CD4-positive, CD25-positive, alpha-beta regulatory T cell (primary cell): ENCODE data around the gene ADAMTS13. TPM values are rescaled to one million over a fixed set of nuclear protein-coding genes. Genes with fewer than 3 reads are reported as not detected.
A peak's percentile ranks its signal among the peaks of the same experiment; 100 is the strongest.

Source experiments
- ATAC-seq, 2 donors: fragments of 150-1000 bp; cut with Tn5 transposase; one replicate each; pipeline ENCODE4 v1.10.0; 2021; ENCODE audit warnings: low read depth in 2 of 2, moderate number of reproducible peaks in 2 of 2, moderate library complexity in 1 of 2
- DNase-seq, 3 donors: peaks; one replicate each; pipeline versions ENCODE4 v3.0.0 to v3.0.0-alpha.2; 2012 to 2022; ENCODE audit warnings: mixed read lengths in 1 of 3
- H3K27ac ChIP-seq: one replicate; pipeline ENCODE4 v1.7.0; 2013; ENCODE audit warnings: mild to moderate bottlenecking, low read length; ENCODE audit not compliant: insufficient read depth, poor library complexity, severe bottlenecking
- H3K27me3 ChIP-seq: one replicate; pipeline ENCODE4 v1.7.0; 2013; ENCODE audit warnings: low read length; ENCODE audit not compliant: control insufficient read depth, insufficient read depth
- H3K36me3 ChIP-seq: one replicate; pipeline ENCODE4 v1.7.0; 2013; ENCODE audit warnings: mild to moderate bottlenecking, low read length, moderate library complexity; ENCODE audit not compliant: control insufficient read depth, insufficient read depth
- H3K4me1 ChIP-seq: 2 replicates; pipeline ENCODE4 v1.7.0; 2013; ENCODE audit warnings: mild to moderate bottlenecking, low read length; ENCODE audit not compliant: insufficient read depth, control insufficient read depth, poor library complexity, severe bottlenecking
- H3K4me3 ChIP-seq: one replicate; pipeline ENCODE4 v1.7.0; 2013; ENCODE audit warnings: low read depth, mild to moderate bottlenecking, low read length, moderate library complexity
- H3K9me3 ChIP-seq, 2 experiments: 1 replicate in 1 of 2; 2 replicates in 1 of 2; pipeline ENCODE4 v1.7.0; 2013; ENCODE audit warnings: low read length in 2 of 2, mild to moderate bottlenecking in 1 of 2, moderate library complexity in 1 of 2; ENCODE audit not compliant: control insufficient read depth in 2 of 2
- H3K27ac Mint-ChIP-seq, 3 donors: one replicate each; pipeline ENCODE4 v1.8.0; 2020 to 2022; ENCODE audit warnings: mild to moderate bottlenecking in 3 of 3, mixed read lengths in 3 of 3, moderate library complexity in 2 of 3
- H3K27me3 Mint-ChIP-seq: one replicate; pipeline ENCODE4 v1.8.0; 2022; ENCODE audit warnings: mild to moderate bottlenecking, mixed read lengths
- H3K36me3 Mint-ChIP-seq: one replicate; pipeline ENCODE4 v1.8.0; 2020; ENCODE audit warnings: mixed read lengths
- H3K4me1 Mint-ChIP-seq, 4 donors: one replicate each; pipeline ENCODE4 v1.8.0; 2020 to 2022; ENCODE audit warnings: mixed read lengths in 4 of 4, mild to moderate bottlenecking in 1 of 4
- H3K4me3 Mint-ChIP-seq, 4 donors: one replicate each; pipeline ENCODE4 v1.8.0; 2020 to 2022; ENCODE audit warnings: mild to moderate bottlenecking in 4 of 4, mixed read lengths in 4 of 4, moderate library complexity in 3 of 4
- H3K9me3 Mint-ChIP-seq, 7 donors: one replicate each; pipeline ENCODE4 v1.8.0; 2020 to 2022; ENCODE audit warnings: mixed read lengths in 7 of 7, mild to moderate bottlenecking in 3 of 7, moderate library complexity in 2 of 7
- polyA plus RNA-seq, 4 donors: library from polyadenylated mRNA; unstranded; fragments of 300-500 nt; fragmentation: Illumina TruSeq; gene quantifications; one replicate each; pipeline ENCODE4 v1.2.3, GENCODE V29; 2021
- total RNA-seq: library from RNA; stranded (reverse); gene quantifications from one replicate; pipeline ENCODE4 v1.2.3, GENCODE V29; 2022

ADAMTS13 gene
- total and polyA plus RNA-seq, 5 donors from 2014 or later: 0.10 to 0.47 TPM; not detected in 3

DNA sequence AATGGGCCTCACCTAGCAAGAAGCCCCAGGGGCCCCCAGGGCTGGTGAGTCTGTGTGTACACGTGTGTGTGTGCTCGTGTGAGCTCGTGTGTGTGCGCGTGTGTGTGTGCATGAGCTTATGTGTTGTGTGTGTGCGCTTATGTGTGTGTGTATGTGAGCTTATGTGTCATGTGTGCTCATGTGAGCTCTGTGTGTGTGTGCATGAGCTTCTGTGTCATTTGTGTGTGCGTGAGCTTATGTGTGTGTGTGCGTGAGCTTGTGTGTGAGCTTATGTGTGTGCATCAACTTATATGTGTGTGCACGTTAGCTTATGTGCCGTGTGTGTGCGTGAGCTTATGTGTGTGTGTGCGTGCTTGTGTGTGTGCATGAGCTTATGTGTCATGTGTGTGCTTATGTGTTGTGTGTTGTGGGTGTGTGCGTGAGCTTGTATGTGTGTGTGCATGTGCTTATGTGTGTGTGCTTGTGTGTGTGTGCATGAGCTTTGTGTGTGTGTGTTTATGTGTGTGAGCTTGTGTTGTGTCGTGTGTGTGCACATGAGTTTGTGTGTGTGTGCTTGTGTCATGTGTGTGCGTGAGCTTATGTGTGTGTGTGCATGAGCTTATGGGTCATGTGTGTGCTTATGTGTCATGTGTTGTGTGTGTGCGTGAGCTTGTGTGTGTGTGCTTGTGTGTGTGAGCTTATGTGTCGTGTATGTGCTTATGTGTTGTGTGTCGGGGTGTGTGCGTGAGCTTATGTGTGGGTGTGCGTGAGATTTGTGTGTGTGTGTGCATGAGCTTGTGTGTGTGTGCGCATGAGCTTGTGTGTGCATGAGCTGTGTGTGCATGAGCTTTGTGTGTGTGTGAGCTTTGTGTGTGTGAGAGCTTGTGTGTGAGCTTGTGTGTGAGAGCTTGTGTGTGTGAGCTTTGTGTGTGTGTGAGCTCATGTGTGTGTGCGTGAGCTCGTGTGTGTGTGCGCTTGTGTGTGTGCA, 73.4 kb downstream of the ADAMTS13 start:
- H3K4me1 Mint-ChIP-seq: no peaks in the 10 kb centered on the region
- H3K4me1 ChIP-seq: no peaks in the 10 kb centered on the region
- H3K9me3 ChIP-seq: no peaks in the 10 kb centered on the region
- H3K27me3 Mint-ChIP-seq: no peaks in the 10 kb centered on the region
- DNase-seq (no peak), ATAC-seq (no peak)
- H3K27ac Mint-ChIP-seq: no peak overlapping the region
- peaks cover 0 to 1% (median 0%) of the 10 kb centered on the region in 7 donors for H3K9me3 Mint-ChIP-seq
- no peaks in the 10 kb centered on the region for H3K36me3 Mint-ChIP-seq
- H3K36me3 ChIP-seq: no peaks in the 10 kb centered on the region
- H3K4me3 ChIP-seq: no peak overlapping the region
- no peak overlapping the region for H3K4me3 Mint-ChIP-seq
- H3K27ac ChIP-seq: no peak overlapping the region
- H3K27me3 ChIP-seq: no peaks in the 10 kb centered on the region

DNA sequence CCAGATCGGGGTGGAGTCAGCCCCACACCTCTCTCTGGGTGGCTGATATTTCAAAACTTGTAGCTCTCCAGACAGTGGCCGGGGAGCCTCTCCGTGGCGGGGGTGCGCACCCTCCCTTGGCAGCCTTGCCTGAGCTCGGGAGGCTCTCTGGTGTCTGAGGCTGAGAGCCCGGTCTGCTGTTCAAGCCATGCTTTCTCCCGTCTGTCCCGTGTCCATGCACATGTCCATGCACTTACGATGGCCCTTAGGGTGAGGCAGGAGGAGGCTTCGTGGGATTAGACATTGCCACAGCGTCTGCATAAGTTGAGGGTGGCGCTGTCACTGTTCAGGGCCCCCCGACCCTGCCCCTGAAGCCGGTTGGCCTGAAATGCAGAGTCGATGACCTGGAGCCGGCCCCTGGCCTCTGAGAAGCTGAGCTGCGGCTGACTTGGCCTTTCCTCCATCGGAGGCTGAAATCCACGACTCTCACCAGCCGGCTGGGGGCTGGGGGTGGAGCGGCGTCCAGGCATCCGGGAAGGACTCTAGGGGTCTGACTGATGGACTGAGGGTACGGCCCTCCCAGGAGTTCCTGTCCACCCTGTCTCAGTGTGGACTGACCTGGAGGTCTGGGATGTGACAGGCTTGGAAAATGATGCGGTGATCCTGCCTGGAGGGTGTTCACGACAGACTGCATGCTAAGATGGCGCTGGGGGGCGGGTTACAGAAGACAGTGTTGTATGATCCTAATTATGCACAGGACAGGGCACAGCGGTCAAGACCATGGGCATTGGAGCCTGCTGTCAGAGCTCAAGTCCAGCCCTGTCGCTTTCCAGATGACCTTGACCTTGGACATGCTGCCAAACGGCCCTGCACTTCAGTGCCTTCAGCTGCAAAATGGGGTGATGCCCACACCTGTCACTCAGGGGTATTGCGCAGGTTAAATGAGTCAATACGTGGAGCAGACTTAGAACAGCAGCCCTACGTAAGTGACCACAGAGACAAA, 75.0 kb downstream of the ADAMTS13 start:
- peaks cover 0 to 11% (median 3%) of the 10 kb centered on the region in 7 donors for H3K9me3 Mint-ChIP-seq
- H3K4me3 ChIP-seq: no peak overlapping the region
- peaks cover 11 to 12% of the 10 kb centered on the region in 2 experiments for H3K9me3 ChIP-seq
- H3K36me3 ChIP-seq: no peaks in the 10 kb centered on the region
- no peak overlapping the region for H3K27ac Mint-ChIP-seq
- peaks cover 3% of the 10 kb centered on the region for H3K27me3 Mint-ChIP-seq
- DNase-seq (no peak), ATAC-seq (no peak)
- H3K27ac ChIP-seq: no peak overlapping the region
- H3K27me3 ChIP-seq: no peaks in the 10 kb centered on the region
- no peaks in the 10 kb centered on the region for H3K4me1 ChIP-seq
- H3K4me3 Mint-ChIP-seq: no peak overlapping the region
- H3K4me1 Mint-ChIP-seq: no peaks in the 10 kb centered on the region
- H3K36me3 Mint-ChIP-seq: peaks cover under 1% of the 10 kb centered on the region

- Mint-ChIP-seq H3K4me1 (no peaks in the 10 kb centered on the region), H3K9me3 (peaks cover 0 to 21% (median 4%) of the 10 kb centered on the region in 7 donors), H3K27me3 (peaks cover 7% of the 10 kb centered on the region), H3K27ac (no peak overlapping the region), H3K4me3 (no peak overlapping the region), H3K36me3 (peaks cover 5% of the 10 kb centered on the region)
- no peak overlapping the region for H3K4me3 ChIP-seq
- ATAC-seq (no peak), DNase-seq (no peak)
- no peaks in the 10 kb centered on the region for H3K36me3 ChIP-seq
- no peak overlapping the region for H3K27ac ChIP-seq
- peaks cover 16 to 17% of the 10 kb centered on the region in 2 experiments for H3K9me3 ChIP-seq
- H3K4me1 ChIP-seq: no peaks in the 10 kb centered on the region
- no peaks in the 10 kb centered on the region for H3K27me3 ChIP-seq
Observed at GRCh38 chr9:133499132-133499891, 77.1 kb downstream of the ADAMTS13 start.

DNA sequence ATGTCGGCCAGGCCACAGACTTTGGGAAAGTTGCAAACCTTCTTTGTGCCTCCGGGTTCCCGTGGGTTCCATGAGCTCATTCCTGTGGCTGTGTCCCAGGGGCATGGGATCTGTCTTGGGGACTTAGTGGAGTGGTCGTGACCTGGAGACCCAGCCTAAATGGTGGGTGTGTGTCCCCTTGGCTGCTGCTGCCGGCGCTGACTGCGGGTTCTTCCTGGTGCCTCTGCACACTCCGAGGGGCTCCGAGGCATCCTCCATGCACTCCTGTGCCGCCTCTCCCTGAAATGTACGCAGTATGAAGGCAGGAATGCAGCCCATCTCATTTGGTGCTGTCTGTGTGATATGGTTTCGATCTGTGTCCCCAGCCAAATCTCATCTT, 77.7 kb downstream of the ADAMTS13 start:
- DNase-seq (no peak), ATAC-seq (no peak)
- Histone ChIP-seq H3K27me3 (no peaks in the 10 kb centered on the region), H3K27ac (no peak overlapping the region), H3K4me3 (no peak overlapping the region), H3K36me3 (no peaks in the 10 kb centered on the region), H3K4me1 (no peaks in the 10 kb centered on the region), H3K9me3 (peaks cover 16 to 17% of the 10 kb centered on the region in 2 experiments)
- Mint-ChIP-seq H3K36me3 (peaks cover 5% of the 10 kb centered on the region), H3K4me1 (no peaks in the 10 kb centered on the region), H3K27ac (no peak overlapping the region), H3K27me3 (peaks cover 7% of the 10 kb centered on the region), H3K4me3 (no peak overlapping the region), H3K9me3 (peaks cover 0 to 21% (median 4%) of the 10 kb centered on the region in 7 donors)

- DNase-seq: no peak
- H3K4me3 Mint-ChIP-seq: no peak overlapping the region
- peaks cover 0 to under 1% (median 0%) of the 10 kb centered on the region in 4 donors for H3K4me1 Mint-ChIP-seq
- no peak overlapping the region for H3K4me3 ChIP-seq
- ATAC-seq: no peak
- peaks cover 0 to 21% (median 4%) of the 10 kb centered on the region in 7 donors for H3K9me3 Mint-ChIP-seq
- peaks cover 7% of the 10 kb centered on the region for H3K27me3 Mint-ChIP-seq
- H3K27ac ChIP-seq: no peak overlapping the region
- H3K4me1 ChIP-seq: no peaks in the 10 kb centered on the region
- H3K9me3 ChIP-seq: peaks cover 16 to 17% of the 10 kb centered on the region in 2 experiments
- H3K36me3 ChIP-seq: no peaks in the 10 kb centered on the region
- H3K27ac Mint-ChIP-seq: no peak overlapping the region
- H3K27me3 ChIP-seq: no peaks in the 10 kb centered on the region
- H3K36me3 Mint-ChIP-seq: peaks cover 5% of the 10 kb centered on the region
Observed at GRCh38 chr9:133502112-133502511, 79.9 kb downstream of the ADAMTS13 start.

DNA sequence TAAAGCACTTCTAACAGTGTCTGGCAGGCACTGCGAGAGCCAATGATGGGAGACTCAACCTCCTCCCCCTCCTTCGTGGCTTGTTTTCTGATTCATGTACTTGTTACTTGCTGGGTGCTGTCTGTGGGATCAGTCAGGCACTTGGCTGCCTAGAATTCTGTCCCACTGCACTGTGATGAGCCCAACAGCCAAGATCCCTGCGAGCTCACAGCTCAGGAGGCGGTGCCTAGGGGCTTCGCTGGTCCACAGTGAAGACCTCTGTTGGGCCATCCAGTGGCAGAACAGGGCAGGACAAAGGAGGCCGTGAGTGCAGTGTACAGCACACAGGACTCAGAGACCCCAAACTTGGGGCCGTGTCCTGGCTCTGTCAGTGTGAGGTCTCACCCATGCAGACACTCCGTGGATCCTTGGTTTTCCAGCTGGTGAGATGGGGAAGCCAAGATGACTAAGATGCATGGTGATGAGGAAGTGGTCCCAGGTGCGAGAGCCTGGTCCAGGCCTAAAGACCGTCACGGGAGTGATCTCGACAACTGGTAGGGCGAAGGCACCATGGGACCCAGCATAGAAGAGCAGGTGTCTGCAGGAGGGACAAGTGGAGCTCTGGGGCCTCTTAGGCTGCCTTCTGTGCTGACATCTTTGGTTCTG, 83.1 kb downstream of the ADAMTS13 start:
- DNase-seq (no peak), ATAC-seq (no peak)
- no peak overlapping the region for H3K4me3 ChIP-seq
- peaks cover 7% of the 10 kb centered on the region for H3K27me3 Mint-ChIP-seq
- H3K9me3 Mint-ChIP-seq: peaks cover 0 to 21% (median 3%) of the 10 kb centered on the region in 7 donors
- H3K36me3 ChIP-seq: no peaks in the 10 kb centered on the region
- peaks cover 5% of the 10 kb centered on the region for H3K36me3 Mint-ChIP-seq
- no peaks in the 10 kb centered on the region for H3K27me3 ChIP-seq
- no peak overlapping the region for H3K27ac ChIP-seq
- H3K4me1 Mint-ChIP-seq: peaks cover 0 to 28% (median 8%) of the 10 kb centered on the region in 4 donors
- H3K9me3 ChIP-seq: peaks cover 16 to 17% of the 10 kb centered on the region in 2 experiments
- H3K4me3 Mint-ChIP-seq: no peak overlapping the region
- H3K27ac Mint-ChIP-seq: peak overlapping the region in 1 of 3 donors; percentile 85
- H3K4me1 ChIP-seq: peaks cover 18% of the 10 kb centered on the region
